Inflammatory macrophage treated with lipopolysaccharide for 1 hour (primary cell): ENCODE data around the gene PGC.

Experiments
- DNase-seq, 2 donors: peaks; one replicate each; pipeline ENCODE4 v3.0.0-alpha.2; 2020 to 2022

PGC gene

DNA sequence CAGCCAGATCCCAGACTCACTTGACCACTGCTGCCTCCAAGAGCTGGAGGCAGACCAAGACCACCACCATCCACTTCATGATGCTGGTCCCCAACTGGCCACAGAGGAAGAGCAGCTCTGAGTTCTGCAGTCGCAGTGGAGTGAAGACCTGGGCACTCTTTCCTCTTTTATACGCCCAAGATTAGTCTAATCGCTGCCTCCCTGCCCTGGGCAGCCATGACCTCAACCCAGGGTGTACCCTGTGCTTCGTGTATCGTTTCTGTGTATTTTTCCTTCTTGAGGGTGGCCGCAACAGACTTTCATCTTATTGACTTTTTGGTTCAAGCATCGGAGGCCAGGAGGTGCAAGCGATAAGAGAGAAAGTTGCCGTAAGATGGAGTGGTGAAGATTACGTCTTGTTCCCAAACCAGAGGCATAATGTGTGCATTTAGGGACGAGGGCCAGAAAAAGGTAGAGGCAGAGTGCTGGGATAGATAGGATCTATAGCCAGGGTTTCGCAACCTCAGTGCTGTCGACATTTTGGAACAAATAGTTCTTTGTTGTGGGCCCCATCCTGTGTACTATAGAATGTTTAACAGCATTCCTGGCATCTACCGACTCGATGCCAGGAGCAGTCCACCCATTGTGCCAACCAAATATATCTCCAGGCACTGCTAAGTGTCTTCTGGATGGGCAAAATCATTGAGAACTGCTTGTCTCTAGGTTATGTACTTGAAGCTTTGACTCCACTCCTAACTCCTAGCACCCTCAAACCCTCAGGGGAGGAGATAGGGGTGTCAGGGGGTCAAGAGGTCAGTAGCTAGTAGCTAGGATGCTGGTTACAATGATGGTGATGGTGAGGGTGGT lies at the start of gene PGC:
Gene PGC, minus strand, starts transcription at position 142 of the 846 bp plus-strand sequence. Its CDS starts 63 bp downstream, at position 79.
- DNase-seq = no peak

DNA sequence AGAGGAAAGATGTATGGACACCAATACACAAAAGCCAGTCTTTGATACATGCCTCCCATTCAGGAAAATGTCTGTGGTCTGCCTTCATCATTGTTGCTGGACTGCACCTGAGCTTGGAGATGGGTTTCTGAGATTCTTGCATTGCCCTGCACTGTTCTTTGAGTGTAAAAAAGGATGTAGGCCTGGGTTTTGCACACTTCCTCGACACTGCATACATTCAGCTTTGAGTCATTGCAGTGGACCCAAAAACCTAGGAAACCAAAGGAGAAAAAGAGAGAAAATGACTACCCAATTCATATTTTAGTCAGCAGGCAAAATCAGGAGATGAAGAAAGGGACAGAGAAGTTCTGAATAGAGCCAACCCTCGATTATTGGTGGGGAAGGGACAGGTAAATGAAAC lies 49.3 kb upstream of the PGC start:
- DNase-seq = no peak

DNA sequence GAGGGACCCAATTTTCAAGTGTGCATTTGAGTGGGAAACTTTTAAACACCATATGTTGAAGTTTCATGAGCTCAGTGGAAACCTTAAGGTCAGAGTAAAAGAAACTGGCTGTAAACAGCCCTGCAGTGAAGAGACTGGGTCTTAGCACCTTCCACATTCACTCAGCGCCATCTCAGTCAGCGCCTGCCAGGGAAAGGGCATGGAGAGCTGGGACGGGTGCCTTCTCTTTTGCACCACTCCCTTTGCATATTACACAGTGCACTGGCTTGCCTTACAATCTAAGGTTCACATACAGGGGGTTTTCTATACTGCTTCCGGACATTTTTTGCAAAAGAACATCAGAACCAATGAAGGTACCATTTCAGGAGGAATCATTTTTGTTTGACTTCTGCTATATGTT lies 44.8 kb upstream of the PGC start:
- DNase-seq = no peak

GRCh38 chr6:41791305-41791704 lies 44.1 kb upstream of the PGC start:
- DNase-seq = no peak

DNA sequence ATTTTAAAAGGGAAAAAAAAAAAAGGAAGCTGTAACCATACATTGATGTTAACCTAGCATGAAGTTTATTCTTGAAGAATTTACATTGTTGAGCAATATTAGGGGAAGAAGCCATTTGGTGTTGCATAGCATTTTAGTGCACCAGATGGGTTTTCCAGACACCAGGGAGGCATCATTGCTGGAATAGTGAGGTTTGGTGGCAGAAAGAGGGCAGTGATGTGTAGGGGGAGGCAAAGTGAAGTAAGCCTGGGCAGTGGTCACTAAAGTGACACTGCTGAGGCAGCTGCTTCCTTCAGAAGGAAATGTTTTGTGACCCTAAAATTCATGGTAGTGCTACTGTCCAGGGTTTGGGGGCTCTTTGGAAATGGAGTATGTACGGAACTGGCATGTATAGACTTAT lies 42.8 kb upstream of the PGC start:
- peak; percentile 79 to 95 for DNase-seq

DNA sequence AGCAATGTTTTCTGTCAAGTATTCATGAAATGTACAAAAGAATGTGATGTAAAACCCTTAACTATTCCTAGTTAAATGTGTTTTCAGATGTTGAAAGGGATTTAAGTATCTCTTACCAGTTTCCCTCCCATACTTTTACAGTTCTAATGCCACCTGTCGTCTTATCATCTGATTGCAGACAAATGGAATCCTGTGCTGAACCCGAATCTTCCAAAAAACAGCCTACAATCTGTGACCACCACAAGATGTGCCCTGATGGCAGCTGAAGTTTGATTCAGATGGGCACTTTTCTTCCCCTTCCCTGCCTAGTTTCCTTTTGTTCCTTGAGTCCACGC lies 42.2 kb upstream of the PGC start:
- no peak for DNase-seq

- DNase-seq = peak; percentile 89 to 98
Observed at GRCh38 chr6:41787219-41787917, 40.2 kb upstream of the PGC start, which contains the start of gene TOMM6. Gene TOMM6 (plus strand): TSS chr6:41787694. CDS start chr6:41787698, 4 bp downstream.

DNA sequence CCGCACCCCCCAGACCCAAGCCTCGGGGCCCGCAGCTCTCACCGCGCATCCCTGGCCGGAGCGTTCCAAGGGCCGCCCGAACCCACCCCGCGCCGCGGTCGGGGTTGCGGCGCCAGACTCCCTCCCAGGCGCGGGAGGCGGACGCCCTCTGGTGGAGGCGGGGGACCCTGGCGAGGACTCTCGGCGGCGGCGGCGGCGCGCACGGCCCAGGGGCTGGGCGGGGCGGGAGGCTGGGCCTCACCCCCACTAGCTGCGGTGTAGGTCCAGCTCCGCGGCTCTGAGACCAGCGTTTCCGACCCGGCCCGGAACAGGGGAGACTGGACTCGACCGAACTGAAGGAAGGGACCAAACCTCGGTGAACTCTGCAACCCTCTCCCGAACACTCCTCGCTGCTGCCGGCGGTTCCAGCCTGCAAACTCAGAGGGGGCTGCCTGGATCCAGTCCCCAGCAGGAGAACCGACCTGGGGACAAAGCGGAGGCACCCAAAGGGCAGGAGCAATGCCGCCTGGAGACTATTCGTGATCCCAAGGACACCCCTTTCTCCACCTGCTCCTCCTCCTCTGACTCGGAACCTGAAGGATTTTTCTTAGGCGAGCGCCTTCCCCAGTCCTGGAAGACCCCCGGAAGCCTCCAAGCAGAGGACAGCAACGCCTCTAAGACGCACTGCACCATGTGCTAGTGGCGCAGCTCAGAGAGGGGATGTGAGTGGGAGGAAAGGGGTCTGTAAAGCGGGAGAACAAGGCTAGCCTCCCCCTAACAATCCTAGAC lies 39.4 kb upstream of the PGC start:
- peak; percentile 70 to 89 for DNase-seq

- no peak for DNase-seq
Observed at GRCh38 chr6:41785689-41786450, 38.7 kb upstream of the PGC start.

DNA sequence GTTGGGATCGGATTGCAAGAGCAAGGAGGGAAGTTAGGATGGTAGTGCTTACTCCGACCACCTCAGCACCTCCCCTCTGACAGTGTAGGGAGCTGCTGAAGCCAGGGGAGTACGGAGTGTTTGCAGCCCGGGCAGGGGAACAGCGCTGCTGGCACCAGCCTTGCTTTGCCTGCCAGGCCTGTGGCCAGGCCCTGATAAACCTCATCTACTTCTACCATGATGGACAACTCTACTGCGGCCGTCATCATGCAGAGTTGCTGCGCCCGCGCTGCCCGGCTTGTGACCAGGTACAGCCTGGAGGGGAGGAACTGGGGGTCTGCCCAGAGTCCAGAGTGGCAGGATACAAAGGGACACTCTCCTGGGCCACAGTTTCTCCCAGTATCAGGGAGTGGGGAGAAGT lies 38.1 kb upstream of the PGC start:
- DNase-seq = no peak

DNA sequence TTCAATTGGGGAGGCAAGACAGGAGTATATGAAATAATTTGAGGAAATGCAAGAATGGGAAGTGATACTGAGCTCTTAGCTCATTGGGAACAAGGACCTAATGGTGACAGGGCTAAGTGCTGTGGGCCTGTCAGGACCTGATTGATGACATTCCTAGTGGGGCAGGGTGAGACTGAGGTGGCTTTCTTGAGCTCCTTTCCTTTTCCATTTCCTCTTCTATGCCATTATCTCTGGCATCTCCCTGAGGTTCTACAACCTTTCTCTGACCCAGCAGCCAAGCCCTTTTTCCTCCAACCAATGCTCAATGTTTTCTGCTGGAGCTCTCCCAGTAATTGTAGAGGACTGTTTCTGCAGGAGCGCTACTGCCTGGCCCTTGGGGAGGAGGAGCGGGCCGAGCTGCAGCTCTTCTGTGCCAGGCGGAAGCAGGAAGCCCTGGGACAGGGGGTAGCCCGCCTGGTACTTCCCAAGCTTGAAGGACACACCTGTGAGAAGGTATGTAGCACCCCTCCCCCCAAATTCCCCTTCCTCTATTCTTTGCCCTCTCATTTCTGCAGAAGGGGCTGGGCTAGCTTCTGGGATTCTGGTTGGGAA lies 37.5 kb upstream of the PGC start:
- peak; percentile 77 to 85 for DNase-seq

GRCh38 chr6:41783106-41783780 lies 36.0 kb upstream of the PGC start:
- no peak for DNase-seq

DNA sequence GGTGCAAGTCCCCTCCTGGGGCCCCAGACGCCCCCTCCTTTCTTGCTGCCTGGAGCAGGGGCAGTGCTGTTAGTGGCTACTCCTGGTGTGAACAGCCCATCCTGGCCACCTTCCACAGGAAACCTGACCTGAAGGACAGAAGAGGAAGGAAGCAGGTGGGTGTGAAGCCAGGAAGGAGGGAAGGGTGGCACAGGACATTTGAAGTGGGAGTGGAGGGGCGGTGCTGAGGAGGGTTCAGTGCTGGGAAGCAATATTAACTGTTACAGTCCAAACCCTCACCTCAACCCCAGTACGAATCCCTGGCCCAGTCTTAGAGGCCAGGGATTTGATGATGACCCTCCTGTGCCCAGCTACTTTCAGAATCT lies 34.2 kb upstream of the PGC start:
- no peak for DNase-seq

DNA sequence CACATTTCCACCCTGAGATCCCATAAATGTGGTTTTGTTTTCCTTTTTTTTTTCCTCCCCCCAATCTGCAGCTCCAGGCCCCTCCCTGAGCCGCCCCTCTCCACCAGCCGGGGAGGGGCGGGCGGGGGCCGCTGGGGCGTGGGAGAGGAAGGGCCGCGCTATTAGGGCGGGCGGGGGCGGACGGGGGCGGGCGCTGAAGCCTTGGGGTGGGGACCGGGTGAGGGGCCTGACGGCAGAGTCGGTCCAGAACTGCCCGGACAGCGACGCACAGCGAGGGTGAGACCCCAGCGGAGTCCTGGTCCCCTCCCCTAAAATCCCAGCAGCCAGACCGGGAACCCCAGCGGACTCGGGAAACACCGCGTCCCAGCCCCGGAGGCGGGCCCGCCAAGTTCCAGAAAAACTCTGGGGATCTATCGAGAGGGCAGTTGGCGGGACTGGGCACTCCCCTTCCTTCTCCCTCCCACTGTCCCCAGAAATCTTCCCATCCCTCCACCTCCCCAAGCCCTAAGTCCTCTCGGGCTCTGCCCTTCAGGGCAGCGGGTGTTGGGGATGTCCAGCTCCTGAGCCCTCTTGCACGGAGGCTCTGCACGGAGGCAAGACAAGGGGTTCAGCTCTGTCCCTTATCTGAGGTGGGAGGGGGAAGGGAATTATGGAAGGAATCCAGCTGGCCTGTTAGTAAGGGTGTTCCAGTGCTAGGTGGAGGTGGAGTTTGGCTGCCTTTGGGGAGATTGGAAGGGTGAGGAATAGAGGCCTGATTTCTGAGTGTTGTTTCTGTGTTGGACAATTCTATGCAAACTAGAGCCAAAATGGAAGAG lies 33.6 kb upstream of the PGC start, which contains the start of gene PRICKLE4:
Gene PRICKLE4, plus strand, starts transcription at position 232 of the 815 bp plus-strand sequence. CDS start 2,692 bp downstream, outside the sequence.
- peak; percentile 59 to 73 for DNase-seq

DNA sequence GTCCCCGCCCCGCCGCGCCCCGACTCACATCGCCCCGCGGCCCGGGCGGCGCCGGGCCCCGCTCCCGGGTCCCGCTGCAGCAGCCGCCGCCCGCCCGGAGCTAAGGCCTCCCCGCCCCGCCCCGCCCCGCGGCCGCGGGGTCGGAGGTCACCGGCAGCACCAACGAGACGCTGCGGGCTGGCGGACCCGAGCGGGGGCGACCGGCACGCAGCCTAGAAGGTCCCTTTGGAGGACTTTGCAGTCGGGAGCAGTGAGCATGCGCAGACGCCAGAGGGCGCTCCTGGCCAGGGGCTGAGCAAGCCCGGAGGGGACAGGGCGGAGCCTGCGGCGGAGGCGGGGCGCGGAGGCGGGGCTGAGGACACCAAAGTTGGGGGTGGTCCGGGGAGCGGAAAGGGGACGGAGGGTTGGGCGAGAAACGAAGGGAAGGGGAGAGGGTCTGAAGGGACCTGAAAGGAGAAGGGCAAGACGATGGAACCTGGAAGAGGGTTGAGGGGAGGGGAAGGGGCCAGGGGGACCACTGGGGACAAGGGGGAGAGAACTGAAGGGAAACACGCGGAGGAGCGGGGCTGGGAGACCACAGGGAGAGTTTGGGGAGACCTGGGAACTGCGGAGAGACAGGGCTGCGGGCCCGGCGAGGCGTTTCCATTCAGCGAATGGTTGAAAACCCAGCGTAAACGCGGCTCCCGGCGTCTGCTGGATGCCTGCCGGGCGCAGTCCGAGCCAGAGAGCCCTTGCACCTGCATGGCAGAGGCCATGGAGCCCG lies 32.8 kb upstream of the PGC start, which contains the start of gene FRS3:
Gene FRS3, minus strand, starts transcription at position 113 of the 763 bp plus-strand sequence. CDS start 2,913 bp downstream, outside the sequence.
- peak; percentile 93 to 100 for DNase-seq

DNA sequence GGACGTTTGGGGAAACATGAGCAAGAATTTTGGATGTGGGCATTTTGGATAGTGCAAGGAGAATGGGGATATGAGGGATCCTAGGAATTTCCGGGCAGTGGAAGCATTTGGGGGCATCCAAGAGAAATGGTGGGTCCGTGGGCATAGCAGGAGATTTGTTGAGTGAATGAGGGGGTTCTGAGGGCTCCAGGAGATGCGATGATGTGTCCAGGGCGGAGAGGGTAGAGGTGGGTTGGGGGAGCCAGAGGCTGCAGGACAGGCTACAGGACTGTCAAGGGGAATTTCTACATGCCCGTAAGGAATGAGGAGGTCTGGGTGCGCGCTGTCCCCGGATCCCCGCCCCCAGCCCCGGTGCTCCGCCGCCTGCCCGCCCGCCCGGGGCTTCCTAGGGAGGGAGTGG lies 32.1 kb upstream of the PGC start:
- no peak for DNase-seq

GRCh38 chr6:41778895-41779294 lies 31.7 kb upstream of the PGC start:
- no peak for DNase-seq

GRCh38 chr6:41777551-41778285 lies 30.5 kb upstream of the PGC start:
- DNase-seq = peak; percentile 63 to 80

DNA sequence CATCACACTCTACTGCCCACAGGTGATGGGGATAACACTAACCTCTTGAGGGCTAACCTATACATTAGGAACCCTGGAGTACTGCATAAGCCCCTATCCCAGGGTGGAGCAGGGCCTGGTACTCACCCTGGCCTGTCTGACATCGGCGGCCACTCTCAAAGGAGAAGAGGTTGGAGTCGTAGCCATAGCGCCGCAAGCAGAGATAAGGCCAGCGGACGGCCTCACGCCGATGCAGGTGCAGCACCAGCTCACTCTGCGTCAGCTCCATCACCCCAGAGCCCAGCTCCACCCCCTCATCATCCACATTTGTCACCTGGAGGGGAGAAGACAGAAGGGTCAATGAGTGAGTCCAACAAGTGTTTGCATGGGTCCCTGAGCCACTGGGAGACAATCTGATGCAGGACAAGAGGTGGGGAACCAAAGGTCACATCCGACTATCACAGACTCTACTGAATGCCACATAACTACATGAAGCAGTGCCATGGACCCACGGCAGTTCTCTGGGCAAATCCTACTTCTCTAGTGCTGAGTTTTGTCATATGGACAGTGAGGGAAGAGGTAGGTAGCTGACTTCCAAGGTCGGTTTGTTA lies 28.2 kb upstream of the PGC start:
- no peak for DNase-seq
